Measurements from ENCODE around the gene DPCD. TPM values are rescaled to one million over a fixed set of nuclear protein-coding genes. Genes with fewer than 3 reads are reported as not detected.

Gene DPCD
- total and polyA plus RNA-seq, 2 experiments from 2014 or later: 22.5 to 38.1 TPM

DNA sequence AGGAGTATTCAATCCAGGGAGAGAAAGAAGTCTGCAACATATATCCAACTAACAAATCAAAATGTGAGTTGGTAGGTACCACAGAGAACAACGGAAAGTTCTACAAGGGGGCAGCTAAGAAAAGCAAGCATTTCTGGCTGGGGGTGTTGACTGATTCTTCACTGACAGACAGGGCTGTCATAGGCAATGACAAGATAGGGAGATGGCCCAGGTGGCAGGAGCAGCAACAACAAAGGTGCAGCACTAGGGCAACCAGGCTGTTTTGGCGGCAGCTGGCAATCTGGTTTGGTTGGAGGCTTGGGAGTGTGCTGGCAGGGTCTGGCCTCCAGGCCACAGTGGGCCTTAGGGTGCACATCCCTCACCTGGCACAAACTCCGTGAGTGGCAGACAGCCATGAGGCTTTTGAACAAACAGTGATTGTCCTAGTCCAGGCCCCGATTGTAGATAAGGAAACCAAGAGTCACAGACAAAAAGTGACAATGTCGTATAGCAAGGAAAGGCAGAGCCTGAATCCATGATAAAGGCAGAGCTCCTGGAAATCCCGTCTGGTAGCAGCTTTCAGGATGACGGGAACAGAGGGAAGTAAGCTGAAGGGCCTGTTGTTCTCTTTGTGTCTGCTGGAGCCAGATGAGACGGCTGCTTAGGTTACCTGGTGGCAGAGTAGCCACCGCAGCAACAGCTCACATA, 28.4 kb downstream of the DPCD start (continued):
- TF ChIP-seq, protein P1, sequence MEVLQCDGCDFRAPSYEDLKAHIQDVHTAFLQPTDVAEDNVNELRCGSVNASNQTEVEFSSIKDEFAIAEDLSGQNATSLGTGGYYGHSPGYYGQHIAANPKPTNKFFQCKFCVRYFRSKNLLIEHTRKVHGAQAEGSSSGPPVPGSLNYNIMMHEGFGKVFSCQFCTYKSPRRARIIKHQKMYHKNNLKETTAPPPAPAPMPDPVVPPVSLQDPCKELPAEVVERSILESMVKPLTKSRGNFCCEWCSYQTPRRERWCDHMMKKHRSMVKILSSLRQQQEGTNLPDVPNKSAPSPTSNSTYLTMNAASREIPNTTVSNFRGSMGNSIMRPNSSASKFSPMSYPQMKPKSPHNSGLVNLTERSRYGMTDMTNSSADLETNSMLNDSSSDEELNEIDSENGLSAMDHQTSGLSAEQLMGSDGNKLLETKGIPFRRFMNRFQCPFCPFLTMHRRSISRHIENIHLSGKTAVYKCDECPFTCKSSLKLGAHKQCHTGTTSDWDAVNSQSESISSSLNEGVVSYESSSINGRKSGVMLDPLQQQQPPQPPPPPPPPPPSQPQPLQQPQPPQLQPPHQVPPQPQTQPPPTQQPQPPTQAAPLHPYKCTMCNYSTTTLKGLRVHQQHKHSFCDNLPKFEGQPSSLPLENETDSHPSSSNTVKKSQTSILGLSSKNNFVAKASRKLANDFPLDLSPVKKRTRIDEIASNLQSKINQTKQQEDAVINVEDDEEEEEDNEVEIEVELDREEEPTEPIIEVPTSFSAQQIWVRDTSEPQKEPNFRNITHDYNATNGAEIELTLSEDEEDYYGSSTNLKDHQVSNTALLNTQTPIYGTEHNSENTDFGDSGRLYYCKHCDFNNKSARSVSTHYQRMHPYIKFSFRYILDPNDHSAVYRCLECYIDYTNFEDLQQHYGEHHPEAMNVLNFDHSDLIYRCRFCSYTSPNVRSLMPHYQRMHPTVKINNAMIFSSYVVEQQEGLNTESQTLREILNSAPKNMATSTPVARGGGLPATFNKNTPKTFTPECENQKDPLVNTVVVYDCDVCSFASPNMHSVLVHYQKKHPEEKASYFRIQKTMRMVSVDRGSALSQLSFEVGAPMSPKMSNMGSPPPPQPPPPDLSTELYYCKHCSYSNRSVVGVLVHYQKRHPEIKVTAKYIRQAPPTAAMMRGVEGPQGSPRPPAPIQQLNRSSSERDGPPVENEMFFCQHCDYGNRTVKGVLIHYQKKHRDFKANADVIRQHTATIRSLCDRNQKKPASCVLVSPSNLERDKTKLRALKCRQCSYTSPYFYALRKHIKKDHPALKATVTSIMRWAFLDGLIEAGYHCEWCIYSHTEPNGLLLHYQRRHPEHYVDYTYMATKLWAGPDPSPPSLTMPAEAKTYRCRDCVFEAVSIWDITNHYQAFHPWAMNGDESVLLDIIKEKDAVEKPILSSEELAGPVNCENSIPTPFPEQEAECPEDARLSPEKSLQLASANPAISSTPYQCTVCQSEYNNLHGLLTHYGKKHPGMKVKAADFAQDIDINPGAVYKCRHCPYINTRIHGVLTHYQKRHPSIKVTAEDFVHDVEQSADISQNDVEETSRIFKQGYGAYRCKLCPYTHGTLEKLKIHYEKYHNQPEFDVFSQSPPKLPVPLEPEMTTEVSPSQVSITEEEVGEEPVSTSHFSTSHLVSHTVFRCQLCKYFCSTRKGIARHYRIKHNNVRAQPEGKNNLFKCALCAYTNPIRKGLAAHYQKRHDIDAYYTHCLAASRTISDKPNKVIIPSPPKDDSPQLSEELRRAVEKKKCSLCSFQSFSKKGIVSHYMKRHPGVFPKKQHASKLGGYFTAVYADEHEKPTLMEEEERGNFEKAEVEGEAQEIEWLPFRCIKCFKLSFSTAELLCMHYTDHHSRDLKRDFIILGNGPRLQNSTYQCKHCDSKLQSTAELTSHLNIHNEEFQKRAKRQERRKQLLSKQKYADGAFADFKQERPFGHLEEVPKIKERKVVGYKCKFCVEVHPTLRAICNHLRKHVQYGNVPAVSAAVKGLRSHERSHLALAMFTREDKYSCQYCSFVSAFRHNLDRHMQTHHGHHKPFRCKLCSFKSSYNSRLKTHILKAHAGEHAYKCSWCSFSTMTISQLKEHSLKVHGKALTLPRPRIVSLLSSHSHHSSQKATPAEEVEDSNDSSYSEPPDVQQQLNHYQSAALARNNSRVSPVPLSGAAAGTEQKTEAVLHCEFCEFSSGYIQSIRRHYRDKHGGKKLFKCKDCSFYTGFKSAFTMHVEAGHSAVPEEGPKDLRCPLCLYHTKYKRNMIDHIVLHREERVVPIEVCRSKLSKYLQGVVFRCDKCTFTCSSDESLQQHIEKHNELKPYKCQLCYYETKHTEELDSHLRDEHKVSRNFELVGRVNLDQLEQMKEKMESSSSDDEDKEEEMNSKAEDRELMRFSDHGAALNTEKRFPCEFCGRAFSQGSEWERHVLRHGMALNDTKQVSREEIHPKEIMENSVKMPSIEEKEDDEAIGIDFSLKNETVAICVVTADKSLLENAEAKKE (CRISPR knock-in tag; IDR thresholded peaks at IDR 0.05): no peak
- TF ChIP-seq, protein P2, sequence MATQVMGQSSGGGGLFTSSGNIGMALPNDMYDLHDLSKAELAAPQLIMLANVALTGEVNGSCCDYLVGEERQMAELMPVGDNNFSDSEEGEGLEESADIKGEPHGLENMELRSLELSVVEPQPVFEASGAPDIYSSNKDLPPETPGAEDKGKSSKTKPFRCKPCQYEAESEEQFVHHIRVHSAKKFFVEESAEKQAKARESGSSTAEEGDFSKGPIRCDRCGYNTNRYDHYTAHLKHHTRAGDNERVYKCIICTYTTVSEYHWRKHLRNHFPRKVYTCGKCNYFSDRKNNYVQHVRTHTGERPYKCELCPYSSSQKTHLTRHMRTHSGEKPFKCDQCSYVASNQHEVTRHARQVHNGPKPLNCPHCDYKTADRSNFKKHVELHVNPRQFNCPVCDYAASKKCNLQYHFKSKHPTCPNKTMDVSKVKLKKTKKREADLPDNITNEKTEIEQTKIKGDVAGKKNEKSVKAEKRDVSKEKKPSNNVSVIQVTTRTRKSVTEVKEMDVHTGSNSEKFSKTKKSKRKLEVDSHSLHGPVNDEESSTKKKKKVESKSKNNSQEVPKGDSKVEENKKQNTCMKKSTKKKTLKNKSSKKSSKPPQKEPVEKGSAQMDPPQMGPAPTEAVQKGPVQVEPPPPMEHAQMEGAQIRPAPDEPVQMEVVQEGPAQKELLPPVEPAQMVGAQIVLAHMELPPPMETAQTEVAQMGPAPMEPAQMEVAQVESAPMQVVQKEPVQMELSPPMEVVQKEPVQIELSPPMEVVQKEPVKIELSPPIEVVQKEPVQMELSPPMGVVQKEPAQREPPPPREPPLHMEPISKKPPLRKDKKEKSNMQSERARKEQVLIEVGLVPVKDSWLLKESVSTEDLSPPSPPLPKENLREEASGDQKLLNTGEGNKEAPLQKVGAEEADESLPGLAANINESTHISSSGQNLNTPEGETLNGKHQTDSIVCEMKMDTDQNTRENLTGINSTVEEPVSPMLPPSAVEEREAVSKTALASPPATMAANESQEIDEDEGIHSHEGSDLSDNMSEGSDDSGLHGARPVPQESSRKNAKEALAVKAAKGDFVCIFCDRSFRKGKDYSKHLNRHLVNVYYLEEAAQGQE (IDR thresholded peaks at IDR 0.05; ENCODE audit: unreplicated experiment): no peak
- no peak for TF ChIP-seq ZNF331 (CRISPR knock-in tag; IDR thresholded peaks at IDR 0.05; ENCODE audit: low read depth)
- TF ChIP-seq, protein P3, sequence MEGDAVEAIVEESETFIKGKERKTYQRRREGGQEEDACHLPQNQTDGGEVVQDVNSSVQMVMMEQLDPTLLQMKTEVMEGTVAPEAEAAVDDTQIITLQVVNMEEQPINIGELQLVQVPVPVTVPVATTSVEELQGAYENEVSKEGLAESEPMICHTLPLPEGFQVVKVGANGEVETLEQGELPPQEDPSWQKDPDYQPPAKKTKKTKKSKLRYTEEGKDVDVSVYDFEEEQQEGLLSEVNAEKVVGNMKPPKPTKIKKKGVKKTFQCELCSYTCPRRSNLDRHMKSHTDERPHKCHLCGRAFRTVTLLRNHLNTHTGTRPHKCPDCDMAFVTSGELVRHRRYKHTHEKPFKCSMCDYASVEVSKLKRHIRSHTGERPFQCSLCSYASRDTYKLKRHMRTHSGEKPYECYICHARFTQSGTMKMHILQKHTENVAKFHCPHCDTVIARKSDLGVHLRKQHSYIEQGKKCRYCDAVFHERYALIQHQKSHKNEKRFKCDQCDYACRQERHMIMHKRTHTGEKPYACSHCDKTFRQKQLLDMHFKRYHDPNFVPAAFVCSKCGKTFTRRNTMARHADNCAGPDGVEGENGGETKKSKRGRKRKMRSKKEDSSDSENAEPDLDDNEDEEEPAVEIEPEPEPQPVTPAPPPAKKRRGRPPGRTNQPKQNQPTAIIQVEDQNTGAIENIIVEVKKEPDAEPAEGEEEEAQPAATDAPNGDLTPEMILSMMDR (conservative IDR thresholded peaks at IDR 0.05; ENCODE audit: low read depth in 2 of 2): no peak
- no peak for TF ChIP-seq JUNB (IDR thresholded peaks at IDR 0.05; ENCODE audit: unreplicated experiment)
- no peak for TF ChIP-seq STAT1 (IDR thresholded peaks at IDR 0.05; ENCODE audit: unreplicated experiment)
- no peak for TF ChIP-seq EZH2phosphoT487 (IDR thresholded peaks at IDR 0.05; ENCODE audit: unreplicated experiment)
- no peak for TF ChIP-seq CREB1 (CRISPR knock-in tag; IDR thresholded peaks at IDR 0.05; ENCODE audit: low read depth)

All from GM23338 (cell line).